K562 (cell line): Measurements from ENCODE around the gene RAVER2. TPM values are rescaled to one million over a fixed set of nuclear protein-coding genes. Genes with fewer than 3 reads are reported as not detected.

ENCODE experiments used
- ATF1 ChIP-seq, 2 experiments: fragments of 450-650 bp in 1 of 2; IDR thresholded peaks; 2 replicates each; pipeline ENCODE4 v1.6.1; 2016; ENCODE audit warnings: missing compliant biosample characterization in 1 of 2, missing genetic modification characterization in 1 of 2
- BRCA1 ChIP-seq, 2 experiments: fragments of 450-650 bp in 1 of 2; sonication (generic) in 1 of 2; formaldehyde crosslinking in 1 of 2; IDR thresholded peaks; 2 replicates each; pipeline versions ENCODE4 v1.5.0 to v1.6.1; 2017 to 2020; ENCODE audit warnings: mild to moderate bottlenecking in 1 of 2, missing genetic modification reagents in 1 of 2
- CBFA2T2 ChIP-seq: fragments of 450-650 bp; conservative IDR thresholded peaks from 2 replicates; pipeline ENCODE4 v1.6.1; 2017; ENCODE audit warnings: mild to moderate bottlenecking
- CEBPG ChIP-seq, 3 experiments: fragments of 200-800 bp in 1 of 3; sonication (Bioruptor generic) in 1 of 3; sonication (generic) in 1 of 3; formaldehyde crosslinking in 1 of 3; IDR thresholded peaks in 2 of 3; conservative IDR thresholded peaks in 1 of 3; 2 replicates each; pipeline versions ENCODE4 v1.6.1 to v1.8.0; 2016 to 2022; ENCODE audit warnings: missing compliant biosample characterization in 2 of 3, missing genetic modification characterization in 2 of 3, mild to moderate bottlenecking in 1 of 3, missing genetic modification reagents in 1 of 3
- E2F1 ChIP-seq: sonication (generic); formaldehyde crosslinking; IDR thresholded peaks from 2 replicates; pipeline ENCODE4 v1.8.1; 2023; ENCODE audit warnings: mild to moderate bottlenecking, missing genetic modification reagents, moderate library complexity
- ELF4 ChIP-seq: fragments of 450-650 bp; formaldehyde crosslinking; IDR thresholded peaks from 2 replicates; pipeline ENCODE4 v1.4.0; 2022; ENCODE audit warnings: missing genetic modification characterization
- EP400 ChIP-seq: fragments of 450-650 bp; IDR thresholded peaks from 2 replicates; pipeline ENCODE4 v1.6.1; 2017; ENCODE audit warnings: antibody characterized with exemption, mild to moderate bottlenecking, moderate library complexity
- ETV1 ChIP-seq: fragments of 450-650 bp; conservative IDR thresholded peaks from 2 replicates; pipeline ENCODE4 v1.6.1; 2016; ENCODE audit warnings: missing genetic modification characterization, control low read depth, low read depth, missing compliant biosample characterization
- KDM1A ChIP-seq, 2 experiments: fragments of 450-650 bp; IDR thresholded peaks; 2 replicates each; pipeline ENCODE4 v1.6.1; 2016; ENCODE audit warnings: mild to moderate bottlenecking in 2 of 2
- MCM2 ChIP-seq: fragments of 450-650 bp; IDR thresholded peaks from 2 replicates; pipeline ENCODE4 v1.6.1; 2017; ENCODE audit warnings: low read depth, mild to moderate bottlenecking
- NFE2 ChIP-seq: IDR thresholded peaks from 2 replicates; pipeline ENCODE4 v1.6.1; 2014; ENCODE audit warnings: antibody characterized with exemption, low read depth
- NFE2L1 ChIP-seq: fragments of 450-650 bp; IDR thresholded peaks from 2 replicates; pipeline ENCODE4 v1.6.1; 2016; ENCODE audit warnings: missing genetic modification characterization, low read depth, mild to moderate bottlenecking, missing compliant biosample characterization, moderate library complexity, borderline replicate concordance
- RREB1 ChIP-seq: fragments of 250-450 bp; sonication (Bioruptor Pico); IDR thresholded peaks from 2 replicates; pipeline ENCODE4 v1.4.0; 2020
- SETDB1 ChIP-seq: IDR thresholded peaks from one replicate; pipeline ENCODE4 v1.6.1; 2012; ENCODE audit warnings: low read length, control low read depth, inconsistent platforms
- SMARCA4 ChIP-seq: fragments of 450-650 bp; IDR thresholded peaks from 2 replicates; pipeline ENCODE4 v1.6.1; 2016
- SMARCE1 ChIP-seq: fragments of 450-650 bp; IDR thresholded peaks from 2 replicates; pipeline ENCODE4 v1.7.1; 2016; ENCODE audit warnings: mild to moderate bottlenecking
- SOX6 ChIP-seq: fragments of 450-650 bp; IDR thresholded peaks from 2 replicates; pipeline ENCODE4 v1.6.1; 2014; ENCODE audit warnings: mild to moderate bottlenecking
- SRF ChIP-seq, 2 experiments: fragments of 250-450, 450-650 bp in 1 of 2; sonication (Bioruptor Pico) in 1 of 2; sonication (generic) in 1 of 2; formaldehyde crosslinking; IDR thresholded peaks; 2 replicates each; pipeline versions ENCODE4 v1.5.0 to v1.5.1; 2020 to 2022; ENCODE audit warnings: mild to moderate bottlenecking in 1 of 2, missing genetic modification reagents in 1 of 2
- TOE1 ChIP-seq, 2 experiments: fragments of 450-650 bp in 1 of 2; sonication (generic) in 1 of 2; formaldehyde crosslinking in 1 of 2; IDR thresholded peaks; 2 replicates each; pipeline versions ENCODE4 v1.7.1 to v1.8.0; 2016 to 2022; ENCODE audit warnings: borderline replicate concordance in 2 of 2, mild to moderate bottlenecking in 2 of 2, antibody characterized with exemption in 1 of 2, inconsistent platforms in 1 of 2, low read depth in 1 of 2, missing genetic modification reagents in 1 of 2, moderate library complexity in 1 of 2
- ZNF263 ChIP-seq: sonication (generic); formaldehyde crosslinking; IDR thresholded peaks from 2 replicates; pipeline ENCODE4 v1.8.0; 2022; ENCODE audit warnings: mild to moderate bottlenecking, missing genetic modification reagents, borderline replicate concordance
- polyA plus RNA-seq, 8 experiments: library from polyadenylated mRNA; depleted of rRNA in 4 of 8; stranded (reverse) in 5 of 8; unstranded in 3 of 8; fragments of >200 nt; fragmentation: Nextera tagmentation in 2 of 8; fragmentation: Illumina TruSeq in 1 of 8; extraction: Ambion mirVana in 2 of 8; extraction: Trizol in 1 of 8; gene quantifications; 2 replicates each; pipeline versions ENCODE4 v1.2.1 to v1.2.3, GENCODE V29; 2011 to 2014; ENCODE audit warnings: inconsistent platforms in 1 of 8, missing spikeins in 1 of 8
- total RNA-seq, 7 experiments: library from RNA; depleted of rRNA in 6 of 7; stranded (reverse); fragments of >200 nt in 6 of 7; fragmentation: Illumina TruSeq in 2 of 7; extraction: Trizol in 2 of 7; gene quantifications; 2 replicates each; pipeline versions ENCODE4 v1.2.1 to v1.2.3, GENCODE V29; 2011 to 2021; ENCODE audit warnings: low replicate concordance in 1 of 7
- TF ChIP-seq, protein P1 (sequence below): fragments of 450-650 bp; conservative IDR thresholded peaks from 2 replicates; pipeline ENCODE4 v1.6.1; 2016; ENCODE audit warnings: missing genetic modification characterization, low read depth, mild to moderate bottlenecking, missing compliant biosample characterization, moderate library complexity

RAVER2 gene
- total and polyA plus RNA-seq, 9 of the 15 experiments (the other 6 are each of a cell fraction or from before 2014, with no cell fraction given) = 1.8 to 6.1 (median 4.4) TPM

DNA sequence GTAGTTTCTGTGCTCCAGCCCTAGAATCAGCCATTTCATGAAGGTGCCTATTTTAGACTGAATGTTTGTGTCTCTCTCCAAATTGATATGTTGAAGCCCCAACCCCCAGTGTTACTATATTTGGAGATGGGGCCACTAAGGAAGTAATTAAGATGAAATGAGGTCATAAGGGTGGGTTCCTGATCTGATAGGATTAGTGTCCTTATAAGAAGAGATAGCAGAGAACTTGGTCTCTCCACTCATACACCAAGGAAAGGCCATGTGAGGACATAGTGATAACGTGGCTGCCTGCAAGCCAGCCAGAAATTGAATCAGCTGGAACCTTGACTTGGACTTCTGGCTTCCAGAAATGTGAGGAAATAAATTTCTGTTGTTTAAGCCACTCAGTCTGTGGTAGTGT lies 12.3 kb downstream of the RAVER2 start (continued):
- TF ChIP-seq TOE1 (IDR thresholded peaks at IDR 0.05; ENCODE audit: borderline replicate concordance) (no peak; the same call in 1 of the 2 replicates), TOE1 (CRISPR knock-in tag; IDR thresholded peaks at IDR 0.05; ENCODE audit: borderline replicate concordance, low read depth) (no peak), BRCA1 (IDR thresholded peaks at IDR 0.05) (no peak), BRCA1 (CRISPR knock-in tag; IDR thresholded peaks at IDR 0.05) (no peak), ZNF263 (CRISPR knock-in tag) (no peak), CEBPG (CRISPR knock-in tag; IDR thresholded peaks at IDR 0.05) (peak; percentile 80; the same call in 1 of the 2 replicates), CEBPG (tag; conservative IDR thresholded peaks at IDR 0.05 in 1 of 2, IDR thresholded peaks at IDR 0.05 in 1 of 2) (no peak; a peak in 1 of 4 replicates), SRF (CRISPR knock-in tag; IDR thresholded peaks at IDR 0.05) (peak; percentile 72 to 90), EP400 (peak; percentile 72), MCM2 (no peak), SMARCE1 (0 out of 2 replicates have a peak, but pooled peaks have one; percentile 22), ETV1 (tag) (peak; percentile 87), SMARCA4 (peak; percentile 58; the same call in 1 of the 2 replicates), ATF1 (CRISPR knock-in tag; IDR thresholded peaks at IDR 0.05) (no peak), ATF1 (tag; IDR thresholded peaks at IDR 0.05) (peak; percentile 63), E2F1 (CRISPR knock-in tag) (no peak), NFE2L1 (tag) (no peak), NFE2 (no peak), CBFA2T2 (peak; percentile 39), SETDB1 (no peak), SOX6 (0 out of 2 replicates have a peak, but pooled peaks have one; percentile 15), KDM1A (IDR thresholded peaks at IDR 0.05) (no peak), RREB1 (CRISPR knock-in tag) (no peak), ELF4 (CRISPR knock-in tag) (no peak)
- TF ChIP-seq, protein P1, sequence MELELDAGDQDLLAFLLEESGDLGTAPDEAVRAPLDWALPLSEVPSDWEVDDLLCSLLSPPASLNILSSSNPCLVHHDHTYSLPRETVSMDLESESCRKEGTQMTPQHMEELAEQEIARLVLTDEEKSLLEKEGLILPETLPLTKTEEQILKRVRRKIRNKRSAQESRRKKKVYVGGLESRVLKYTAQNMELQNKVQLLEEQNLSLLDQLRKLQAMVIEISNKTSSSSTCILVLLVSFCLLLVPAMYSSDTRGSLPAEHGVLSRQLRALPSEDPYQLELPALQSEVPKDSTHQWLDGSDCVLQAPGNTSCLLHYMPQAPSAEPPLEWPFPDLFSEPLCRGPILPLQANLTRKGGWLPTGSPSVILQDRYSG (tag) = peak; percentile 20; the same call in 1 of the 2 replicates
